H9 (cell line): ENCODE results near the gene PPP3CA. TPM values are rescaled to one million over a fixed set of nuclear protein-coding genes. Genes with fewer than 3 reads are reported as not detected.
A peak's percentile ranks its signal among the peaks of the same experiment; 100 is the strongest.

Source experiments
- DNase-seq: peaks from one replicate; pipeline ENCODE4 v3.0.0-alpha.2; 2017
- H2AFZ ChIP-seq: one replicate; pipeline ENCODE4 v1.6.1; 2013; ENCODE audit warnings: mild to moderate bottlenecking, low read length, control low read depth, moderate library complexity
- H2AK5ac ChIP-seq: 2 replicates; pipeline ENCODE4 v1.6.1; 2013; ENCODE audit warnings: low read length, control low read depth, mixed read lengths; ENCODE audit not compliant: insufficient read length
- H2BK120ac ChIP-seq: one replicate; pipeline ENCODE4 v1.6.1; 2013; ENCODE audit warnings: low read depth, mild to moderate bottlenecking, low read length, control low read depth, inconsistent platforms; ENCODE audit not compliant: poor library complexity, severe bottlenecking
- H2BK12ac ChIP-seq: 2 replicates; pipeline ENCODE4 v1.6.1; 2013; ENCODE audit warnings: low read length, control low read depth, mixed read lengths, low read depth; ENCODE audit not compliant: insufficient read length
- H2BK15ac ChIP-seq: 2 replicates; pipeline ENCODE4 v1.6.1; 2013; ENCODE audit warnings: low read depth, low read length, control low read depth
- H2BK20ac ChIP-seq: one replicate; pipeline ENCODE4 v1.6.1; 2013; ENCODE audit warnings: low read depth, mild to moderate bottlenecking, low read length, control low read depth, inconsistent platforms; ENCODE audit not compliant: poor library complexity, severe bottlenecking
- H2BK5ac ChIP-seq: 2 replicates; pipeline ENCODE4 v1.6.1; 2013; ENCODE audit warnings: low read length, control low read depth, mixed read lengths; ENCODE audit not compliant: insufficient read length
- H3K14ac ChIP-seq: 2 replicates; pipeline ENCODE4 v1.6.1; 2013; ENCODE audit warnings: low read length, control low read depth; ENCODE audit not compliant: insufficient read depth
- H3K18ac ChIP-seq: 2 replicates; pipeline ENCODE4 v1.6.1; 2013; ENCODE audit warnings: low read depth, mild to moderate bottlenecking, mixed read lengths, low read length, control low read depth; ENCODE audit not compliant: insufficient read length
- H3K23ac ChIP-seq: 2 replicates; pipeline ENCODE4 v1.6.1; 2013; ENCODE audit warnings: low read length, control low read depth, mixed read lengths, low read depth; ENCODE audit not compliant: insufficient read length
- H3K23me2 ChIP-seq: 2 replicates; pipeline ENCODE4 v1.6.1; 2013; ENCODE audit warnings: low read depth, mild to moderate bottlenecking, mixed read lengths, low read length, control low read depth; ENCODE audit not compliant: insufficient read length, poor library complexity, severe bottlenecking
- H3K27ac ChIP-seq: 2 replicates; pipeline ENCODE4 v1.5.1; 2013; ENCODE audit warnings: low read length, control low read depth, mixed read lengths, low read depth; ENCODE audit not compliant: insufficient read length
- H3K27me3 ChIP-seq: 2 replicates; pipeline ENCODE4 v1.6.1; 2013; ENCODE audit warnings: low read length, control low read depth, inconsistent platforms; ENCODE audit not compliant: insufficient read depth
- H3K4ac ChIP-seq: 2 replicates; pipeline ENCODE4 v1.6.1; 2013; ENCODE audit warnings: low read depth, mild to moderate bottlenecking, control low read depth, inconsistent platforms, low read length, moderate library complexity
- H3K4me1 ChIP-seq: 2 replicates; pipeline ENCODE4 v1.6.1; 2013; ENCODE audit warnings: low read length, control low read depth, inconsistent platforms; ENCODE audit not compliant: insufficient read depth
- H3K4me2 ChIP-seq: 2 replicates; pipeline ENCODE4 v1.6.1; 2013; ENCODE audit warnings: low read length, control low read depth, mixed read lengths; ENCODE audit not compliant: insufficient read length, insufficient read depth
- H3K56ac ChIP-seq: 2 replicates; pipeline ENCODE4 v1.6.1; 2013; ENCODE audit warnings: low read depth, mild to moderate bottlenecking, mixed read lengths, low read length, control low read depth; ENCODE audit not compliant: insufficient read length
- H3K79me1 ChIP-seq: 2 replicates; pipeline ENCODE4 v1.6.1; 2013; ENCODE audit warnings: low read depth, mild to moderate bottlenecking, moderate library complexity, low read length, control low read depth, inconsistent platforms; ENCODE audit not compliant: insufficient read depth, poor library complexity, severe bottlenecking
- H3K79me2 ChIP-seq: 2 replicates; pipeline ENCODE4 v1.6.1; 2013; ENCODE audit warnings: low read length, control low read depth, inconsistent platforms; ENCODE audit not compliant: insufficient read depth
- H3K9ac ChIP-seq: 2 replicates; pipeline ENCODE4 v1.6.1; 2013; ENCODE audit warnings: low read length, control low read depth, mixed read lengths; ENCODE audit not compliant: insufficient read length; ENCODE audit errors: extremely low read depth
- H3K9me3 ChIP-seq: one replicate; pipeline ENCODE4 v1.6.1; 2013; ENCODE audit warnings: low read depth, low read length, inconsistent platforms; ENCODE audit not compliant: control insufficient read depth
- H3T11ph ChIP-seq: one replicate; pipeline ENCODE4 v1.6.1; 2013; ENCODE audit warnings: mild to moderate bottlenecking, low read length, control low read depth, inconsistent platforms
- H4K20me1 ChIP-seq: one replicate; pipeline ENCODE4 v1.6.1; 2013; ENCODE audit not compliant: control insufficient read depth, insufficient read length, insufficient read depth
- H4K5ac ChIP-seq: 2 replicates; pipeline ENCODE4 v1.6.1; 2013; ENCODE audit warnings: low read depth, mild to moderate bottlenecking, mixed read lengths, low read length, control low read depth; ENCODE audit not compliant: insufficient read length
- H4K8ac ChIP-seq: replicated peaks from 2 replicates; pipeline ENCODE4 v1.6.1; 2013; ENCODE audit warnings: low read length, control low read depth, mixed read lengths, low read depth; ENCODE audit not compliant: insufficient read length
- H4K91ac ChIP-seq: 2 replicates; pipeline ENCODE4 v1.6.1; 2013; ENCODE audit warnings: low read depth, mild to moderate bottlenecking, moderate library complexity, mixed read lengths, low read length, control low read depth; ENCODE audit not compliant: insufficient read length
- H3K27ac Mint-ChIP-seq, 3 experiments: 2 replicates in 2 of 3; 3 replicates in 1 of 3; pipeline ENCODE4 v1.8.0; 2020 to 2021; ENCODE audit warnings: mixed read lengths in 3 of 3, mild to moderate bottlenecking in 1 of 3, moderate library complexity in 1 of 3
- H3K27me3 Mint-ChIP-seq: 2 replicates; pipeline ENCODE4 v1.8.0; 2021; ENCODE audit warnings: low read depth, mild to moderate bottlenecking, moderate library complexity, mixed read lengths
- H3K36me3 Mint-ChIP-seq, 3 experiments: 2 replicates in 2 of 3; 3 replicates in 1 of 3; pipeline ENCODE4 v1.8.0; 2020 to 2021; ENCODE audit warnings: low read depth in 3 of 3, mixed read lengths in 3 of 3; ENCODE audit not compliant: insufficient read depth in 1 of 3
- H3K4me1 Mint-ChIP-seq, 2 experiments: 2 replicates each; pipeline ENCODE4 v1.8.0; 2020; ENCODE audit warnings: mixed read lengths in 2 of 2
- H3K4me3 Mint-ChIP-seq, 2 experiments: 2 replicates in 1 of 2; 3 replicates in 1 of 2; pipeline ENCODE4 v1.8.0; 2020 to 2021; ENCODE audit warnings: mild to moderate bottlenecking in 2 of 2, mixed read lengths in 2 of 2, moderate library complexity in 1 of 2
- H3K9me3 Mint-ChIP-seq, 2 experiments: 2 replicates in 1 of 2; 3 replicates in 1 of 2; pipeline ENCODE4 v1.8.0; 2020; ENCODE audit warnings: mild to moderate bottlenecking in 2 of 2, mixed read lengths in 2 of 2, moderate library complexity in 1 of 2
- WGBS: extraction: QIAGEN DNeasy Blood & Tissue Kit; methylation state at CpG from one replicate; pipeline ENCODE4 v1.1.7; 2013; ENCODE audit warnings: missing lambda C conversion rate, low lambda C conversion rate, mixed read lengths; ENCODE audit not compliant: insufficient read length; ENCODE audit errors: extremely low coverage; 5-methylcytosine and 5-hydroxymethylcytosine counted together
- total RNA-seq: library from RNA; stranded (reverse); gene quantifications from 2 replicates; pipeline ENCODE4 v1.2.1, GENCODE V29; 2021
- TF ChIP-seq, protein P1 (sequence below): fragments of 200-600 bp; sonication (generic); conservative IDR thresholded peaks from 3 replicates; pipeline ENCODE4 v1.8.0; 2021; ENCODE audit warnings: antibody characterized with exemption, mild to moderate bottlenecking

The PPP3CA gene
- total RNA-seq, 1 experiment from 2014 or later = 16.8 TPM

DNA sequence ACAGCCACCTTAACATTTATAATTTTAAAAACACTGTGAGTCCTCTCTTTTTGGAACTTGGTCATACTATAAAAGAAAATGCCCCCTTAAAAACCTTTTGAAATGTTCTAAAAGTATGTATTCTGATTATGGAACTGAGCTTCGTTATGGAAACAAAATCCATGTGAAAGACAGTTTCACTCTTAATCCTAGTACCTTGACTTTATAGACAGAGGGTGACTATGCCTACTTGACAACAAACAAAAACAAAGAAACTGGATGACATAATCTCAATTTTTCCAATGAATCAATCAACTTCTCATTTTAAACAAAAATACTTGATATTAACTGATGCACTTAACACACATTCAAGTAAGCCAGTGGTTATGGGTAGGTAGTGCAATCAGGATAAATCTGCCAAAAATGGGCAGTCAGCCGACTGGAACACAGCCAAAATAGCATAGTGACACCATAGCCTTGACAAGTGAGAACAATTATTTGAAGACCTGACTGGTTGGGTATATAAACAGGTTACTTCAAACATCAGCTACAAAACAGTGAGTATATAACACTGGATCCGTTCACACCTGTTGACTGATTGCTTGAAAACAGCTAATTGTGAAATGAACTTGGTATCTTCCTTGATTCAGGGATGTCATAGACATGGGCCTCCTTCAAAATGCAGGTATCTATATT, 265.5 kb downstream of the PPP3CA start:
- Histone ChIP-seq H2BK12ac (no peak overlapping the region), H3K56ac (no peak overlapping the region), H4K8ac (no peak overlapping the region), H3K27ac (no peak overlapping the region), H3K4me2 (no peak overlapping the region), H3K9ac (no peak overlapping the region), H4K91ac (no peak overlapping the region), H2AK5ac (no peak overlapping the region), H3K18ac (no peak overlapping the region), H3K4me1 (no peaks in the 10 kb centered on the region), H4K20me1 (no peaks in the 10 kb centered on the region), H3T11ph (no peak overlapping the region), H2BK20ac (no peak overlapping the region), H3K27me3 (no peaks in the 10 kb centered on the region), H3K79me2 (no peaks in the 10 kb centered on the region), H2BK15ac (no peak overlapping the region), H3K9me3 (no peaks in the 10 kb centered on the region), H2BK5ac (no peak overlapping the region), H3K23ac (no peak overlapping the region), H2AFZ (no peak overlapping the region), H4K5ac (no peak overlapping the region), H3K23me2 (no peaks in the 10 kb centered on the region), H2BK120ac (no peak overlapping the region), H3K14ac (no peak overlapping the region), H3K79me1 (no peaks in the 10 kb centered on the region), H3K4ac (no peak overlapping the region)
- no peak for DNase-seq
- Mint-ChIP-seq H3K27ac (peak overlapping the region in 1 of 3 experiments; percentile 47; a peak in 1 of 7 replicates), H3K36me3 (peaks cover 0 to 4% (median 2%) of the 10 kb centered on the region in 3 experiments; a peak in 2 of 7 replicates), H3K27me3 (no peaks in the 10 kb centered on the region), H3K4me3 (no peak overlapping the region), H3K4me1 (no peaks in the 10 kb centered on the region), H3K9me3 (no peaks in the 10 kb centered on the region)
- WGBS = no CpG with 5 or more reads among the region's 3 CpGs
- TF ChIP-seq, protein P1, sequence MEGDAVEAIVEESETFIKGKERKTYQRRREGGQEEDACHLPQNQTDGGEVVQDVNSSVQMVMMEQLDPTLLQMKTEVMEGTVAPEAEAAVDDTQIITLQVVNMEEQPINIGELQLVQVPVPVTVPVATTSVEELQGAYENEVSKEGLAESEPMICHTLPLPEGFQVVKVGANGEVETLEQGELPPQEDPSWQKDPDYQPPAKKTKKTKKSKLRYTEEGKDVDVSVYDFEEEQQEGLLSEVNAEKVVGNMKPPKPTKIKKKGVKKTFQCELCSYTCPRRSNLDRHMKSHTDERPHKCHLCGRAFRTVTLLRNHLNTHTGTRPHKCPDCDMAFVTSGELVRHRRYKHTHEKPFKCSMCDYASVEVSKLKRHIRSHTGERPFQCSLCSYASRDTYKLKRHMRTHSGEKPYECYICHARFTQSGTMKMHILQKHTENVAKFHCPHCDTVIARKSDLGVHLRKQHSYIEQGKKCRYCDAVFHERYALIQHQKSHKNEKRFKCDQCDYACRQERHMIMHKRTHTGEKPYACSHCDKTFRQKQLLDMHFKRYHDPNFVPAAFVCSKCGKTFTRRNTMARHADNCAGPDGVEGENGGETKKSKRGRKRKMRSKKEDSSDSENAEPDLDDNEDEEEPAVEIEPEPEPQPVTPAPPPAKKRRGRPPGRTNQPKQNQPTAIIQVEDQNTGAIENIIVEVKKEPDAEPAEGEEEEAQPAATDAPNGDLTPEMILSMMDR = no peak
